HG03159 (cell line): ENCODE measurements around the gene ANAPC4.
A peak's percentile ranks its signal among the peaks of the same experiment; 100 is the strongest.
"Not testable (repeated sequence)": the region's sequence is repeated elsewhere in the genome, so short reads cannot be mapped to it uniquely, and the experiment has no call there.

ENCODE experiments used
- ATAC-seq: cut with Tn5 transposase; IDR thresholded peaks from one replicate; pipeline ENCODE4 v1.9.1; 2021; ENCODE audit warnings: mild to moderate bottlenecking, moderate library complexity; ENCODE audit not compliant: unreplicated experiment

The ANAPC4 gene

GRCh38 chr4:25376754-25377571 is at the start of gene ANAPC4:
Gene ANAPC4, plus strand, starts transcription at chr4:25377263. Its CDS starts 165 bp downstream, at chr4:25377428.
- peak; percentile 95 for ATAC-seq

GRCh38 chr4:25328463-25328862 is 48.6 kb upstream of the ANAPC4 start:
- ATAC-seq = not testable (repeated sequence)

- ATAC-seq = no peak
Measured at GRCh38 chr4:25330335-25330734, 46.7 kb upstream of the ANAPC4 start.

GRCh38 chr4:25330905-25331808 is 45.9 kb upstream of the ANAPC4 start:
- peak; percentile 88 for ATAC-seq

- ATAC-seq = no peak
Measured at GRCh38 chr4:25343671-25344070, 33.4 kb upstream of the ANAPC4 start.

GRCh38 chr4:25345744-25346143 is 31.3 kb upstream of the ANAPC4 start:
- no peak for ATAC-seq

GRCh38 chr4:25346913-25347312 is 30.1 kb upstream of the ANAPC4 start:
- ATAC-seq = peak; percentile 79

GRCh38 chr4:25347473-25347872 is 29.6 kb upstream of the ANAPC4 start:
- ATAC-seq = no peak

GRCh38 chr4:25347971-25348370 is 29.1 kb upstream of the ANAPC4 start:
- ATAC-seq = no peak

GRCh38 chr4:25350561-25350960 is 26.5 kb upstream of the ANAPC4 start:
- ATAC-seq = no peak

- ATAC-seq = no peak
Measured at GRCh38 chr4:25351777-25352416, 25.2 kb upstream of the ANAPC4 start.

- no peak for ATAC-seq
Measured at GRCh38 chr4:25356068-25356467, 21.0 kb upstream of the ANAPC4 start.

GRCh38 chr4:25358515-25359275 is 18.4 kb upstream of the ANAPC4 start:
- ATAC-seq = no peak

GRCh38 chr4:25361253-25361652 is 15.8 kb upstream of the ANAPC4 start:
- no peak for ATAC-seq

- no peak for ATAC-seq
Measured at GRCh38 chr4:25367004-25367621, 9.9 kb upstream of the ANAPC4 start.

GRCh38 chr4:25367877-25368276 is 9.2 kb upstream of the ANAPC4 start:
- no peak for ATAC-seq

GRCh38 chr4:25368315-25368714 is 8.7 kb upstream of the ANAPC4 start:
- ATAC-seq = no peak

- no peak for ATAC-seq
Measured at GRCh38 chr4:25370242-25370641, 6.8 kb upstream of the ANAPC4 start.

- not testable (repeated sequence) for ATAC-seq
Measured at GRCh38 chr4:25372549-25372948, 4.5 kb upstream of the ANAPC4 start.
